ENCODE results near the gene CDC25B. TPM values are rescaled to one million over a fixed set of nuclear protein-coding genes. Genes with fewer than 3 reads are reported as not detected.

The CDC25B gene
- polyA plus RNA-seq, 2 of the 4 experiments (the other 2 are of a cell fraction), result 136 to 150 TPM

- peaks cover 7% of the 10 kb centered on the region; the same call in 2 of the 3 replicates for H3K4me1 ChIP-seq
- 90% methylated on average over 26 of the region's 26 CpGs for WGBS (ENCODE audit: missing lambda C conversion rate)
- FAIRE-seq, result no peak
- ChIA-PET POLR2A (interaction anchor here (1.4 to 2.3 kb wide), 2 partner anchors 14 kb away, joined by 7 to 8 read pairs; partner anchors contain the start of gene ADISSP), CTCF (interaction anchor here (0.6 to 72.1 kb wide), 16 partner anchors 6 to 318 kb away, joined by 3 to 2233 read pairs (median 4); partner anchors contain the start of genes ADAM33, ADISSP, AP5S1 and CENPB)
- ATAC-seq, result no peak
- no peak overlapping the region for H3K4me2 ChIP-seq
- DNase-seq (ENCODE audit: low read depth in 1 of 2, low spot score in 1 of 2), result no peak
- no peak overlapping the region for H3K4me3 ChIP-seq
- no peak overlapping the region for H3K27ac ChIP-seq
- no peaks in the 10 kb centered on the region for H3K9me3 ChIP-seq
- TF ChIP-seq EHMT2 (IDR thresholded peaks at IDR 0.05; ENCODE audit: low read depth), result no peak
- 0 out of 2 replicates have a peak, but pooled peaks have one; percentile 31 for TF ChIP-seq PBX3 (IDR thresholded peaks at IDR 0.05)
- TF ChIP-seq, protein P1, sequence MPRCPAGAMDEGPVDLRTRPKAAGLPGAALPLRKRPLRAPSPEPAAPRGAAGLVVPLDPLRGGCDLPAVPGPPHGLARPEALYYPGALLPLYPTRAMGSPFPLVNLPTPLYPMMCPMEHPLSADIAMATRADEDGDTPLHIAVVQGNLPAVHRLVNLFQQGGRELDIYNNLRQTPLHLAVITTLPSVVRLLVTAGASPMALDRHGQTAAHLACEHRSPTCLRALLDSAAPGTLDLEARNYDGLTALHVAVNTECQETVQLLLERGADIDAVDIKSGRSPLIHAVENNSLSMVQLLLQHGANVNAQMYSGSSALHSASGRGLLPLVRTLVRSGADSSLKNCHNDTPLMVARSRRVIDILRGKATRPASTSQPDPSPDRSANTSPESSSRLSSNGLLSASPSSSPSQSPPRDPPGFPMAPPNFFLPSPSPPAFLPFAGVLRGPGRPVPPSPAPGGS (IDR thresholded peaks at IDR 0.05), result no peak
These were observed 42.4 kb upstream of the CDC25B start for GRCh38 chr20:3753501-3754275.

DNA sequence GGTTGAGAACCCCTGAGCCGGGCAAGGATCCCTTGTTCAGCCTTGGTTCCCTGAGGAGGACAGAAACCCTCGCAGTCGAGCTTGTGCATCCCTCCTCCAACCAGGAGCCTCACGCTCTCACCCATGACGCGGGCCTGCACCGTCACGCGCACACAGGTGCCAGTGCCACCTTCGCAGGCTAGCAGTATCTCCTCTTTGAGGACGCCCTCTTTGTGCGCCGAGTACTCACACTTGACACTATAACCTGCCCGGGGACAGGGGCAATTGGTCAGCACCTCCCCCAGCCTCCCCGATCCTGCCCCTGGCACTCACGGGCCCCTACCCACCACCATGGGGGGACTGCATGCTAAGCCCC, 41.9 kb upstream of the CDC25B start:
- POLR2A ChIA-PET, result interaction anchor here (2.3 kb wide), 1 partner anchor 14 kb away, joined by 8 read pairs; the partner anchor contains the start of gene ADISSP
- TF ChIP-seq RARB (CRISPR knock-in tag; IDR thresholded peaks at IDR 0.05), result no peak
- no peak for TF ChIP-seq SMC3 (IDR thresholded peaks at IDR 0.05)
- no peak for TF ChIP-seq CHD4 (IDR thresholded peaks at IDR 0.05; ENCODE audit: borderline replicate concordance)
- no peak for TF ChIP-seq CBX8 (IDR thresholded peaks at IDR 0.05)
- TF ChIP-seq NR3C1 (IDR thresholded peaks at IDR 0.05), result no peak
- no peak for TF ChIP-seq JUN (IDR thresholded peaks at IDR 0.05)
- no peak for TF ChIP-seq KDM5A (IDR thresholded peaks at IDR 0.05)
- no peak for TF ChIP-seq NPAS2 (CRISPR knock-in tag; IDR thresholded peaks at IDR 0.05; ENCODE audit: borderline replicate concordance)
- TF ChIP-seq CHD2 (IDR thresholded peaks at IDR 0.05; ENCODE audit: low read length, partially characterized antibody), result no peak
- TF ChIP-seq MAX (IDR thresholded peaks at IDR 0.05), result no peak
- no peak for TF ChIP-seq ESRRA (IDR thresholded peaks at IDR 0.05; ENCODE audit: borderline replicate concordance, low read length)
- TF ChIP-seq MAZ (IDR thresholded peaks at IDR 0.05; ENCODE audit: borderline replicate concordance, low read depth, low read length), result no peak
- no peak for TF ChIP-seq HOXA7 (CRISPR knock-in tag; IDR thresholded peaks at IDR 0.05)
- TF ChIP-seq TFCP2L1 (CRISPR knock-in tag; IDR thresholded peaks at IDR 0.05), result no peak
- no peak for TF ChIP-seq SREBF2 (IDR thresholded peaks at IDR 0.05)

GRCh38 chr20:3755269-3755668, 40.8 kb upstream of the CDC25B start:
- Histone ChIP-seq H3K27ac (no peak overlapping the region), H3K4me2 (no peak overlapping the region), H3K4me1 (peaks cover 6% of the 10 kb centered on the region; the same call in 2 of the 3 replicates), H3K9me3 (no peaks in the 10 kb centered on the region), H3K4me3 (no peak overlapping the region)
- no peak for ATAC-seq
- no peak for DNase-seq (ENCODE audit: low read depth in 1 of 2, low spot score in 1 of 2)
- WGBS (ENCODE audit: missing lambda C conversion rate), result 90% methylated on average over 7 of the region's 7 CpGs
- ChIA-PET POLR2A (interaction anchor here (0.6 to 2.3 kb wide), 2 partner anchors 13 to 55 kb away, joined by 8 read pairs; partner anchors contain the start of gene ADISSP), CTCF (interaction anchor here (0.5 to 72.1 kb wide), 11 partner anchors 8 to 317 kb away, joined by 3 to 2233 read pairs (median 7); partner anchors contain the start of genes ADAM33, ADISSP, CENPB and GFRA4)
- no peak for FAIRE-seq
- TF ChIP-seq RAD21 (conservative IDR thresholded peaks at IDR 0.05 in 1 of 2, IDR thresholded peaks at IDR 0.05 in 1 of 2) (no peak), RNF2 (IDR thresholded peaks at IDR 0.05; ENCODE audit: borderline replicate concordance, low read depth) (no peak), ESRRA (IDR thresholded peaks at IDR 0.05; ENCODE audit: borderline replicate concordance, low read length) (no peak), HOXA7 (CRISPR knock-in tag; IDR thresholded peaks at IDR 0.05) (no peak), GATA3 (IDR thresholded peaks at IDR 0.05; ENCODE audit: borderline replicate concordance) (no peak), FOSL2 (IDR thresholded peaks at IDR 0.05) (no peak), FOSL2 (CRISPR knock-in tag; IDR thresholded peaks at IDR 0.05) (no peak), E2F6 (IDR thresholded peaks at IDR 0.05; ENCODE audit: borderline replicate concordance, low read depth) (no peak), BHLHE40 (IDR thresholded peaks at IDR 0.05; ENCODE audit: low read depth, low read length) (no peak), FOSB (CRISPR knock-in tag; IDR thresholded peaks at IDR 0.05) (no peak)
- TF ChIP-seq, protein P2, sequence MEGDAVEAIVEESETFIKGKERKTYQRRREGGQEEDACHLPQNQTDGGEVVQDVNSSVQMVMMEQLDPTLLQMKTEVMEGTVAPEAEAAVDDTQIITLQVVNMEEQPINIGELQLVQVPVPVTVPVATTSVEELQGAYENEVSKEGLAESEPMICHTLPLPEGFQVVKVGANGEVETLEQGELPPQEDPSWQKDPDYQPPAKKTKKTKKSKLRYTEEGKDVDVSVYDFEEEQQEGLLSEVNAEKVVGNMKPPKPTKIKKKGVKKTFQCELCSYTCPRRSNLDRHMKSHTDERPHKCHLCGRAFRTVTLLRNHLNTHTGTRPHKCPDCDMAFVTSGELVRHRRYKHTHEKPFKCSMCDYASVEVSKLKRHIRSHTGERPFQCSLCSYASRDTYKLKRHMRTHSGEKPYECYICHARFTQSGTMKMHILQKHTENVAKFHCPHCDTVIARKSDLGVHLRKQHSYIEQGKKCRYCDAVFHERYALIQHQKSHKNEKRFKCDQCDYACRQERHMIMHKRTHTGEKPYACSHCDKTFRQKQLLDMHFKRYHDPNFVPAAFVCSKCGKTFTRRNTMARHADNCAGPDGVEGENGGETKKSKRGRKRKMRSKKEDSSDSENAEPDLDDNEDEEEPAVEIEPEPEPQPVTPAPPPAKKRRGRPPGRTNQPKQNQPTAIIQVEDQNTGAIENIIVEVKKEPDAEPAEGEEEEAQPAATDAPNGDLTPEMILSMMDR (IDR thresholded peaks at IDR 0.05), result no peak

More for the DNA sequence above, 41.9 kb upstream of the CDC25B start:
- CTCF ChIA-PET, result interaction anchor here (0.7 to 72.1 kb wide), 12 partner anchors 7 to 318 kb away, joined by 3 to 2233 read pairs (median 5); partner anchors contain the start of genes ADAM33, ADISSP, AP5S1 and CENPB
- Histone ChIP-seq H3K9me3 (no peaks in the 10 kb centered on the region), H3K4me1 (peaks cover 7% of the 10 kb centered on the region; the same call in 2 of the 3 replicates), H3K4me3 (no peak overlapping the region), H3K4me2 (no peak overlapping the region), H3K27ac (no peak overlapping the region)
- DNase-seq (ENCODE audit: low read depth in 1 of 2, low spot score in 1 of 2), result no peak
- WGBS (ENCODE audit: missing lambda C conversion rate), result 98% methylated on average over 14 of the region's 16 CpGs
- no peak for FAIRE-seq
- ATAC-seq, result no peak
